Measurements from ENCODE around the gene MYH7B. TPM values are rescaled to one million over a fixed set of nuclear protein-coding genes. Genes with fewer than 3 reads are reported as not detected.

The MYH7B gene
- total RNA-seq (2021) (0.34 and 1.1 TPM in 2 replicates), Bru-seq, nascent RNA (percentile 10 among the genes with signal in this experiment), BruChase-seq, experiment 1, labeled RNA remaining after a 2-hour chase (percentile 18 among the genes with signal in this experiment), BruChase-seq, experiment 2, labeled RNA remaining after a 6-hour chase (percentile 23 among the genes with signal in this experiment)
- long read RNA-seq = 0 reads

DNA sequence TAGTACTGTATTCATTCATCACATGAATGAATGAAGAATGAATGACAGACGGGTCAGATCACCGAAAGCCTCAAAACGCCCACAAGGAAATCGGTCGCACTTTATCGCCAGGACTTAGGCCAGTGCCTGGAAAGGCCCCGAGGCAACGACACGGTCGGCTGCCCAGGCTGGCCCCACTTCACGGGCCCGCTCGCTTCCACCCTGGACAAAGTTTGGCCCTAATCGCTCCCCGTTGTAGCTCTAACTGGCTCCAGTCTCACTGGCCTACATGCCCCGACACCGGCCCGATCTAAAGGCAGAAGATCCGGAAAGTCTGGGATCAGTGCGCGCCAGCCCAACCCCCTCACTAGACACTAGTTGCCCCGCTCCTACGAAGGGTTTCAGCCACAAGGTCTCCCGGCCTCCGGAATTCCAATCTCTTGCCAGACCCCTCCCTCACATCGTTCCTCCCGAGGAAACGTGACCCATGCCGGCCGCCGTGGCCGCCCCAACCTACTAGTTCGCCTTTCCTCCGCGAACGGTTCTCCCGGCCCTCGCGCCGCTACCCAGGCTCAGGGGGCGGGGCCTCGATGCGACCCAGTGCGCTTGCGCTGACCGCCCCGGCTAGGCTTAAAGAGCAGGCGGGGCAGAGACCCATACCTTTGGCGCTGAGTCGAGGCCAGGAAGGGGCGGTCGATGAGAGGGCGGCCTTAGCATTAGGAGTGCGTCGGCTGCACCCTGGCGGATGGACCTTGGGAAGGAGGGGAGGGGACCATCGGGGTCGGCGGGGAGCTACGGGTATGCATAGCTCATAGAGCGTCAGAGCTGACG, at the start of gene MYH7B, which contains the start of gene GSS:
TSS of gene MYH7B (plus strand) at position 638 of the 810 bp plus-strand sequence. CDS start 22,138 bp downstream, outside the sequence.
TSS of gene GSS (minus strand) at position 576 of the 810 bp plus-strand sequence. CDS start 3,954 bp downstream, outside the sequence.
- DNase-seq (ENCODE audit: low spot score) = peak; percentile 96
- BruUV-seq (replicated peaks) = TSS peak; percentile 83
- Histone ChIP-seq H3K27me3 (replicated peaks; ENCODE audit: insufficient read depth, low read depth, low read length, poor library complexity) (no peaks in the 10 kb centered on the region), H3K4me1 (ENCODE audit: insufficient read depth, low read length, poor library complexity, severe bottlenecking) (peaks cover 8% of the 10 kb centered on the region), H3K9me3 (ENCODE audit: low read depth, low read length, poor library complexity, severe bottlenecking) (no peaks in the 10 kb centered on the region), H3K36me3 (ENCODE audit: insufficient read depth, low read length, poor library complexity, severe bottlenecking) (no peaks in the 10 kb centered on the region), H3K4me3 (ENCODE audit: low read depth, low read length, poor library complexity, severe bottlenecking) (peak within 1 kb of the TSS; percentile 70), H3K27ac (ENCODE audit: low read depth, low read length, poor library complexity, severe bottlenecking) (peak within 1 kb of the TSS; percentile 87)
- intact Hi-C loops (cut with micrococcal nuclease; ENCODE audit: unreplicated experiment) = loop anchor here (2.0 kb wide), 1 partner anchor 79 kb away; the partner anchor contains the start of gene ACSS2
- ChIA-PET CTCF (interaction anchor here (0.6 to 1.5 kb wide), 3 partner anchors 80 to 245 kb away, joined by 5 to 9 read pairs (median 6); partner anchors contain the start of gene ACSS2), POLR2A (ENCODE audit: low non-redundant PET) (interaction anchor here (0.6 to 0.9 kb wide), 2 partner anchors 14 to 79 kb away, joined by 3 to 8 read pairs; partner anchors contain the start of gene ACSS2)
- TF ChIP-seq CTCF (conservative IDR thresholded peaks at IDR 0.05; ENCODE audit: low read depth, low read length) = peak; percentile 56
- no peak for TF ChIP-seq EZH2 (IDR thresholded peaks at IDR 0.05; ENCODE audit: borderline replicate concordance, low read depth, low read length, poor library complexity, severe bottlenecking)

GRCh38 chr20:34907616-34908469, 47.8 kb upstream of the MYH7B start:
- H3K27ac ChIP-seq (ENCODE audit: low read depth, low read length, poor library complexity, severe bottlenecking) = peak overlapping the region; percentile 71
- ChIA-PET CTCF (no interaction called here), POLR2A (ENCODE audit: low non-redundant PET) (no interaction called here)

More at GRCh38 chr20:34907616-34908469, 47.8 kb upstream of the MYH7B start:
- Histone ChIP-seq H3K36me3 (ENCODE audit: insufficient read depth, low read length, poor library complexity, severe bottlenecking) (peaks cover 4% of the 10 kb centered on the region), H3K27me3 (replicated peaks; ENCODE audit: insufficient read depth, low read depth, low read length, poor library complexity) (no peaks in the 10 kb centered on the region), H3K4me1 (ENCODE audit: insufficient read depth, low read length, poor library complexity, severe bottlenecking) (peaks cover 14% of the 10 kb centered on the region), H3K9me3 (ENCODE audit: low read depth, low read length, poor library complexity, severe bottlenecking) (no peaks in the 10 kb centered on the region), H3K4me3 (ENCODE audit: low read depth, low read length, poor library complexity, severe bottlenecking) (no peak overlapping the region)
- DNase-seq (ENCODE audit: low spot score) = peak; percentile 89
- TF ChIP-seq CTCF (conservative IDR thresholded peaks at IDR 0.05; ENCODE audit: low read depth, low read length) (no peak), EZH2 (IDR thresholded peaks at IDR 0.05; ENCODE audit: borderline replicate concordance, low read depth, low read length, poor library complexity, severe bottlenecking) (no peak)
- BruUV-seq (replicated peaks) = no TSS peak
- intact Hi-C loops (cut with micrococcal nuclease; ENCODE audit: unreplicated experiment) = no loop called here
